ENCODE measurements around the gene TRAM2.

DNA sequence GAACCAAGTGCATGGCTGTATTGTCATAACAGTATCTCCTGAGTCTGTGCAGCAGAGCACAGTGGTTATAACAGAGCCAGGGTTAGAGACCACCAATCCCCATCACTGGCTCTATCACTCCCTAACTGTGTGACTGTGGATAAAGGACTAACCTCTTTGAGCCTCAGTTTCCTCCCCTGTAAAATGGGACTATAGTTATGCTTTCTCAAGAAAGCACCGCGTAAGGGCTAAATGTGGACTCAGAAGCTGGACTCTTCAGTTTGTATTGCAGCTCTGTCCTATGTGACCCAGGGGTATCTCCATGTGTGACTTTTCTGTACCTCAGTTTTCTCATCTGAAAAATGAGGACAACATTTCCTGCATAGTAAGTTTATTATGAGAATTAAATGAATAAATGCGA is 59.9 kb downstream of the TRAM2 start:
- no peak for TF ChIP-seq GATA3 (IDR thresholded peaks at IDR 0.05; ENCODE audit: low read depth, low read length)
- no peak for TF ChIP-seq GATA2 (IDR thresholded peaks at IDR 0.05; ENCODE audit: low read depth, low read length)

All from SH-SY5Y (cell line).